Measurements from ENCODE around the gene DTX3. TPM values are rescaled to one million over a fixed set of nuclear protein-coding genes. Genes with fewer than 3 reads are reported as not detected.

The DTX3 gene
- total and polyA plus RNA-seq, 2 of the 13 experiments (the other 11 are each of a cell fraction or from before 2014, with no cell fraction given), result 9.0 to 27.2 TPM

- TF ChIP-seq, protein P1, sequence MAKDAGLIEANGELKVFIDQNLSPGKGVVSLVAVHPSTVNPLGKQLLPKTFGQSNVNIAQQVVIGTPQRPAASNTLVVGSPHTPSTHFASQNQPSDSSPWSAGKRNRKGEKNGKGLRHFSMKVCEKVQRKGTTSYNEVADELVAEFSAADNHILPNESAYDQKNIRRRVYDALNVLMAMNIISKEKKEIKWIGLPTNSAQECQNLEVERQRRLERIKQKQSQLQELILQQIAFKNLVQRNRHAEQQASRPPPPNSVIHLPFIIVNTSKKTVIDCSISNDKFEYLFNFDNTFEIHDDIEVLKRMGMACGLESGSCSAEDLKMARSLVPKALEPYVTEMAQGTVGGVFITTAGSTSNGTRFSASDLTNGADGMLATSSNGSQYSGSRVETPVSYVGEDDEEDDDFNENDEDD (CRISPR knock-in tag; IDR thresholded peaks at IDR 0.05; ENCODE audit: borderline replicate concordance), result peak; percentile 89
- TF ChIP-seq ZNF782 (CRISPR knock-in tag; IDR thresholded peaks at IDR 0.05; ENCODE audit: borderline replicate concordance), result 0 out of 2 replicates have a peak, but pooled peaks have one; percentile 42
- TF ChIP-seq, protein P2, sequence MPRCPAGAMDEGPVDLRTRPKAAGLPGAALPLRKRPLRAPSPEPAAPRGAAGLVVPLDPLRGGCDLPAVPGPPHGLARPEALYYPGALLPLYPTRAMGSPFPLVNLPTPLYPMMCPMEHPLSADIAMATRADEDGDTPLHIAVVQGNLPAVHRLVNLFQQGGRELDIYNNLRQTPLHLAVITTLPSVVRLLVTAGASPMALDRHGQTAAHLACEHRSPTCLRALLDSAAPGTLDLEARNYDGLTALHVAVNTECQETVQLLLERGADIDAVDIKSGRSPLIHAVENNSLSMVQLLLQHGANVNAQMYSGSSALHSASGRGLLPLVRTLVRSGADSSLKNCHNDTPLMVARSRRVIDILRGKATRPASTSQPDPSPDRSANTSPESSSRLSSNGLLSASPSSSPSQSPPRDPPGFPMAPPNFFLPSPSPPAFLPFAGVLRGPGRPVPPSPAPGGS (CRISPR knock-in tag; IDR thresholded peaks at IDR 0.05), result peak; percentile 91
- peak; percentile 67; the same call in 1 of the 2 replicates for TF ChIP-seq KDM5B (CRISPR knock-in tag; IDR thresholded peaks at IDR 0.05; ENCODE audit: borderline replicate concordance)
- no peak for TF ChIP-seq KLF12 (CRISPR knock-in tag; IDR thresholded peaks at IDR 0.05; ENCODE audit: borderline replicate concordance)
- peak; percentile 63; the same call in 1 of the 2 replicates for TF ChIP-seq TBX2 (CRISPR knock-in tag; IDR thresholded peaks at IDR 0.05; ENCODE audit: borderline replicate concordance)
- no peak for TF ChIP-seq TOE1 (CRISPR knock-in tag; IDR thresholded peaks at IDR 0.05)
- 0 out of 2 replicates have a peak, but pooled peaks have one; percentile 12 for TF ChIP-seq ZBTB20 (CRISPR knock-in tag; IDR thresholded peaks at IDR 0.05; ENCODE audit: borderline replicate concordance, low read depth)
- peak; percentile 24; the same call in 1 of the 2 replicates for TF ChIP-seq SALL2 (CRISPR knock-in tag; IDR thresholded peaks at IDR 0.05)
- TF ChIP-seq ZNF205 (CRISPR knock-in tag; IDR thresholded peaks at IDR 0.05), result 0 out of 2 replicates have a peak, but pooled peaks have one; percentile 60
- TF ChIP-seq, protein P3, sequence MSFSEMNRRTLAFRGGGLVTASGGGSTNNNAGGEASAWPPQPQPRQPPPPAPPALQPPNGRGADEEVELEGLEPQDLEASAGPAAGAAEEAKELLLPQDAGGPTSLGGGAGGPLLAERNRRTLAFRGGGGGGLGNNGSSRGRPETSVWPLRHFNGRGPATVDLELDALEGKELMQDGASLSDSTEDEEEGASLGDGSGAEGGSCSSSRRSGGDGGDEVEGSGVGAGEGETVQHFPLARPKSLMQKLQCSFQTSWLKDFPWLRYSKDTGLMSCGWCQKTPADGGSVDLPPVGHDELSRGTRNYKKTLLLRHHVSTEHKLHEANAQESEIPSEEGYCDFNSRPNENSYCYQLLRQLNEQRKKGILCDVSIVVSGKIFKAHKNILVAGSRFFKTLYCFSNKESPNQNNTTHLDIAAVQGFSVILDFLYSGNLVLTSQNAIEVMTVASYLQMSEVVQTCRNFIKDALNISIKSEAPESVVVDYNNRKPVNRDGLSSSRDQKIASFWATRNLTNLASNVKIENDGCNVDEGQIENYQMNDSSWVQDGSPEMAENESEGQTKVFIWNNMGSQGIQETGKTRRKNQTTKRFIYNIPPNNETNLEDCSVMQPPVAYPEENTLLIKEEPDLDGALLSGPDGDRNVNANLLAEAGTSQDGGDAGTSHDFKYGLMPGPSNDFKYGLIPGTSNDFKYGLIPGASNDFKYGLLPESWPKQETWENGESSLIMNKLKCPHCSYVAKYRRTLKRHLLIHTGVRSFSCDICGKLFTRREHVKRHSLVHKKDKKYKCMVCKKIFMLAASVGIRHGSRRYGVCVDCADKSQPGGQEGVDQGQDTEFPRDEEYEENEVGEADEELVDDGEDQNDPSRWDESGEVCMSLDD (CRISPR knock-in tag; IDR thresholded peaks at IDR 0.05; ENCODE audit: borderline replicate concordance), result 0 out of 2 replicates have a peak, but pooled peaks have one; percentile 31
- TF ChIP-seq ZNF724P (CRISPR knock-in tag; IDR thresholded peaks at IDR 0.05; ENCODE audit: borderline replicate concordance), result no peak
- 0 out of 2 replicates have a peak, but pooled peaks have one; percentile 74 for TF ChIP-seq HES4 (CRISPR knock-in tag; IDR thresholded peaks at IDR 0.05; ENCODE audit: borderline replicate concordance)
- peak; percentile 39; the same call in 1 of the 2 replicates for TF ChIP-seq MAZ (IDR thresholded peaks at IDR 0.05; ENCODE audit: borderline replicate concordance, low read depth, low read length)
- no peak; the same call in 1 of the 2 replicates for TF ChIP-seq MAZ (CRISPR knock-in tag; IDR thresholded peaks at IDR 0.05; ENCODE audit: low read depth)
- no peak for TF ChIP-seq ZNF251 (CRISPR knock-in tag; IDR thresholded peaks at IDR 0.05)
- no peak for TF ChIP-seq ZFP36L2 (CRISPR knock-in tag; IDR thresholded peaks at IDR 0.05)
- TF ChIP-seq ZNF883 (CRISPR knock-in tag; IDR thresholded peaks at IDR 0.05; ENCODE audit: not compliant biosample characterization), result peak; percentile 60
- peak; percentile 47 for TF ChIP-seq YY1 (IDR thresholded peaks at IDR 0.05; ENCODE audit: insufficient read depth, insufficient replicate concordance, low read depth, low read length)
- 0 out of 2 replicates have a peak, but pooled peaks have one; percentile 58 for TF ChIP-seq ZSCAN29 (CRISPR knock-in tag; conservative IDR thresholded peaks at IDR 0.05)
- 0 out of 2 replicates have a peak, but pooled peaks have one; percentile 41 for TF ChIP-seq ZNF761 (CRISPR knock-in tag; conservative IDR thresholded peaks at IDR 0.05)
- peak; percentile 89 for TF ChIP-seq TFDP2 (CRISPR knock-in tag; IDR thresholded peaks at IDR 0.05)
Measured at GRCh38 chr12:57632958-57633840, 28.6 kb downstream of the DTX3 start, which contains the start of gene B4GALNT1 (continued).

All from HepG2 (cell line).